Smooth muscle cell (in vitro differentiated cells): ENCODE results near the gene PIK3R1. TPM values are rescaled to one million over a fixed set of nuclear protein-coding genes. Genes with fewer than 3 reads are reported as not detected.

ENCODE experiments used
- DNase-seq: peaks from one replicate; lab custom pipeline; 2025; ENCODE audit not compliant: unreplicated experiment; lab: John Stamatoyannopoulos, UW
- H2AFZ ChIP-seq: fragments of 200-600 bp; sonication (generic); 2 replicates; pipeline ENCODE4 v1.6.0; 2016; ENCODE audit warnings: antibody characterized with exemption, low read depth, mild to moderate bottlenecking
- H3F3A ChIP-seq: fragments of 200-600 bp; sonication (generic); 2 replicates; pipeline ENCODE4 v1.6.0; 2017; ENCODE audit warnings: antibody characterized with exemption, low read depth
- H3K27ac ChIP-seq: fragments of 200-600 bp; sonication (generic); 2 replicates; pipeline ENCODE4 v1.5.1; 2016; ENCODE audit warnings: low read depth, mild to moderate bottlenecking
- H3K27me3 ChIP-seq: fragments of 200-600 bp; sonication (generic); 2 replicates; pipeline ENCODE4 v1.6.1; 2016; ENCODE audit warnings: low read depth, mild to moderate bottlenecking
- H3K36me3 ChIP-seq: fragments of 200-600 bp; sonication (generic); 2 replicates; pipeline ENCODE4 v1.5.1; 2016; ENCODE audit warnings: low read depth
- H3K4me1 ChIP-seq: fragments of 200-600 bp; sonication (generic); 2 replicates; pipeline ENCODE4 v1.5.1; 2016; ENCODE audit warnings: low read depth
- H3K4me2 ChIP-seq: fragments of 200-600 bp; sonication (generic); 2 replicates; pipeline ENCODE4 v1.6.0; 2016; ENCODE audit warnings: mild to moderate bottlenecking
- H3K4me3 ChIP-seq: fragments of 200-600 bp; sonication (generic); 2 replicates; pipeline ENCODE4 v1.5.1; 2016; ENCODE audit warnings: mild to moderate bottlenecking
- H3K79me2 ChIP-seq: fragments of 200-600 bp; sonication (generic); 2 replicates; pipeline ENCODE4 v1.6.0; 2016; ENCODE audit warnings: low read depth, mild to moderate bottlenecking
- H3K9ac ChIP-seq: fragments of 200-600 bp; sonication (generic); 2 replicates; pipeline ENCODE4 v1.6.0; 2016; ENCODE audit warnings: low read depth
- H3K9me3 ChIP-seq: fragments of 200-600 bp; sonication (generic); replicated peaks from 2 replicates; pipeline ENCODE4 v1.5.1; 2016; ENCODE audit warnings: low read depth
- H4K20me1 ChIP-seq: fragments of 200-600 bp; sonication (generic); 2 replicates; pipeline ENCODE4 v1.6.0; 2016; ENCODE audit warnings: low read depth
- WGBS: methylation state at CpG from one replicate; pipeline ENCODE4 v1.1.7; 2016; ENCODE audit warnings: low lambda C conversion rate; 5-methylcytosine and 5-hydroxymethylcytosine counted together
- polyA plus RNA-seq: library from polyadenylated mRNA; unstranded; fragments of >200 nt; fragmentation: Nextera tagmentation; extraction: Ambion mirVana; gene quantifications from 2 replicates; pipeline ENCODE4 v1.2.1, GENCODE V29; 2016
- total RNA-seq: library from RNA; depleted of rRNA; stranded (reverse); fragments of >200 nt; gene quantifications from 2 replicates; pipeline ENCODE4 v1.2.3, GENCODE V29; 2014
- TF ChIP-seq, protein P1 (sequence below): fragments of 200-600 bp; sonication (generic); IDR thresholded peaks from 2 replicates; pipeline ENCODE4 v1.5.1; 2017; ENCODE audit warnings: borderline replicate concordance, mild to moderate bottlenecking, antibody characterized with exemption; ENCODE audit not compliant: insufficient read depth, poor library complexity, severe bottlenecking

Gene PIK3R1
- total and polyA plus RNA-seq, 2 experiments from 2014 or later, result 5.3 to 63.6 TPM

DNA sequence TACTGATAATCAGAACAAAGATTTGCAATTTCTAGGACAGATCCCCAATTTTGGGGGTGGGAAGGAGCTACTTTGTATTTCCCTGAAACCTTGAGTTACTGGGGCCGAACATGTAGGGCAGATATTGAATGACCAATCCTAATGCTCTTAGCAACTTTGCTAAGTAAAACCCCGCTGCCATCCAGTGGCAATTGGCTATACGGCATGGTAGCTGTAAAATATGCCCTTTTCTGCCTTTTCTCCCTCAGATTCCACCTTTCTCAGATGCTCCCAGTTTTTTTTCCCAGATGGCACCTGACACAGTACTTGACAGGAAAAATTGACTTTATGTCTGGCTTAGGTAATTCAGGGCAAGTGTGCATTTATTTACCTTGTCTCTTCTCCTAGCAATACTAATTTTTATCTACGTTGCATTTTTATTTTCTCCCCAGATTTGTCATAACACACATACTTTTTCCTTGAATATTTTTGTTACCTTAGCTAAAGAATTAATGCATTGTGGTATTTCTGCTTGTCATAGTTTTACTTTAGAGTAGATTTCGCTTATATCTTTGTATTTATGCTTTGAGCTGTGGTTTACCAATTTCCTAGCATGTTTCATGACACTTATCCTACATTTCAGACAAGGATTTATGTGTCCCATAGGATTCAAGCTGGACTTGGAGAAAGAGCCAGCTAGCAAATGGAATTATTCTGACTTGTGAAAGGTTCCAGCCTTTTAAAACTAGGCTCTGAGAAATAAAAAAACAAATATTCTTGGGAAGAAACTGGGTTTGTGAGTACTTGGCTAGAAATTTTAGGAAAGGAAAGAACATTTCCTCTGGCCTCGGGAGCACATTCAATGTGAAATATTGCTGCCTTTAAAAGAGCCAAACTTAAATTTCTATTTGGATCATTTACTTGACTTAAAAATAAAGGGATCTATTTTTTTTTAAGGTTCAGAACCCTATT, 37.4 kb downstream of the PIK3R1 start:
- H3K27ac ChIP-seq, result no peak overlapping the region
- peaks cover 22% of the 10 kb centered on the region for H4K20me1 ChIP-seq
- 60% methylated on average over 6 of the region's 6 CpGs for WGBS
- no peak for DNase-seq
- peaks cover 20% of the 10 kb centered on the region for H3K79me2 ChIP-seq
- H3K9me3 ChIP-seq, result no peaks in the 10 kb centered on the region
- peak overlapping the region; percentile 50 for H3K4me2 ChIP-seq
- no peaks in the 10 kb centered on the region for H3F3A ChIP-seq
- H3K4me1 ChIP-seq, result peaks cover 17% of the 10 kb centered on the region
- H2AFZ ChIP-seq, result no peak overlapping the region
- no peaks in the 10 kb centered on the region for H3K27me3 ChIP-seq
- H3K4me3 ChIP-seq, result no peak overlapping the region
- TF ChIP-seq, protein P1, sequence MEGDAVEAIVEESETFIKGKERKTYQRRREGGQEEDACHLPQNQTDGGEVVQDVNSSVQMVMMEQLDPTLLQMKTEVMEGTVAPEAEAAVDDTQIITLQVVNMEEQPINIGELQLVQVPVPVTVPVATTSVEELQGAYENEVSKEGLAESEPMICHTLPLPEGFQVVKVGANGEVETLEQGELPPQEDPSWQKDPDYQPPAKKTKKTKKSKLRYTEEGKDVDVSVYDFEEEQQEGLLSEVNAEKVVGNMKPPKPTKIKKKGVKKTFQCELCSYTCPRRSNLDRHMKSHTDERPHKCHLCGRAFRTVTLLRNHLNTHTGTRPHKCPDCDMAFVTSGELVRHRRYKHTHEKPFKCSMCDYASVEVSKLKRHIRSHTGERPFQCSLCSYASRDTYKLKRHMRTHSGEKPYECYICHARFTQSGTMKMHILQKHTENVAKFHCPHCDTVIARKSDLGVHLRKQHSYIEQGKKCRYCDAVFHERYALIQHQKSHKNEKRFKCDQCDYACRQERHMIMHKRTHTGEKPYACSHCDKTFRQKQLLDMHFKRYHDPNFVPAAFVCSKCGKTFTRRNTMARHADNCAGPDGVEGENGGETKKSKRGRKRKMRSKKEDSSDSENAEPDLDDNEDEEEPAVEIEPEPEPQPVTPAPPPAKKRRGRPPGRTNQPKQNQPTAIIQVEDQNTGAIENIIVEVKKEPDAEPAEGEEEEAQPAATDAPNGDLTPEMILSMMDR, result peak; percentile 86
- no peak overlapping the region for H3K9ac ChIP-seq
- no peaks in the 10 kb centered on the region for H3K36me3 ChIP-seq

DNA sequence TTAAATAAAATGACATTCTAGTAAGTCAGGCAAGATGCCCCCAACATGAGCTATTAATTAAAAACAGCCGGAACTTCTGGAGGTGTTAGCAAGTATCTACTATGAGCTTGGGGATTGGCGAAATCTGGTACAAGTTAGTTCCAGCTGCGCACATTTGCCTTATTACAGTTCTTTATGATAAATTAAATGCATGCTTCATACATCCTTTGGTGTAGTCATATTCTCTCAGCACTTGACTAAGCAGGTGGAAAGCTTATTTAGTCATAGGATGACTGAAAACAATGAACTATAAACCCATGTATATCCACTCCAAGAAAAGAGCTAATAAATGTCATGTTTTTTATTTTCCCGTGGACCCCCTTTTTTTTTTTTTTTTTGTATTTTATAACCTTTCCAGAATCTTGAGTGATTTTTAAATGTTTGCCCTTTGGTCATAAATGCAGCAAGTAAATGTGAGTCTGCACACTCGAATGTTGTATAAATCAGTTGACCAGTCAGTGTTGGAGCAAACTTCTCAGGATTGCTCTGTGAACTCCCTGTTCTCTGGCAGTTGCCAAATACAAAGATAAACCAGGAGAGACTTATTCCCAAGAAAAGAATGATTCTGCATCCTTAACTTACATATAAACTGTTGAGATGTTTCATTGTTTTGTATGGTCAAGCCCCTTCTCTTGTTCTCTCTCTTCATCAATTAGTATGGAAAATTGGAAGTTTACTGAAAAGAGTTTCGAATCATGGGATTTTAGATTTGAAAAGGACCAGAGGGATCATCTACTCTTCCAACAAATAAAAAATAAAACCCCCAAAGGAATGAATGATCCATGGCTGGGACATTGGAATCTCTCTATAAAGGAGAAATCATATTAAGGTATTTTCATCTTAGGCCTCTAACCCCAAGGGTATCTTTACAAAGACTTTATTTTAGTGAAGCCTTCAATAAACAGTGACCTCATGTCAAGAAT, 38.3 kb downstream of the PIK3R1 start:
- H3K4me1 ChIP-seq, result peaks cover 17% of the 10 kb centered on the region
- H3K9me3 ChIP-seq, result no peaks in the 10 kb centered on the region
- H3F3A ChIP-seq, result no peaks in the 10 kb centered on the region
- H3K27ac ChIP-seq, result no peak overlapping the region
- H3K27me3 ChIP-seq, result no peaks in the 10 kb centered on the region
- WGBS, result 93% methylated on average over 6 of the region's 6 CpGs
- no peak for DNase-seq
- H4K20me1 ChIP-seq, result peaks cover 28% of the 10 kb centered on the region
- peaks cover 22% of the 10 kb centered on the region for H3K79me2 ChIP-seq
- H3K4me3 ChIP-seq, result no peak overlapping the region
- no peak overlapping the region for H2AFZ ChIP-seq
- no peak overlapping the region for H3K4me2 ChIP-seq
- no peaks in the 10 kb centered on the region for H3K36me3 ChIP-seq
- TF ChIP-seq, protein P1, result no peak
- H3K9ac ChIP-seq, result no peak overlapping the region

DNA sequence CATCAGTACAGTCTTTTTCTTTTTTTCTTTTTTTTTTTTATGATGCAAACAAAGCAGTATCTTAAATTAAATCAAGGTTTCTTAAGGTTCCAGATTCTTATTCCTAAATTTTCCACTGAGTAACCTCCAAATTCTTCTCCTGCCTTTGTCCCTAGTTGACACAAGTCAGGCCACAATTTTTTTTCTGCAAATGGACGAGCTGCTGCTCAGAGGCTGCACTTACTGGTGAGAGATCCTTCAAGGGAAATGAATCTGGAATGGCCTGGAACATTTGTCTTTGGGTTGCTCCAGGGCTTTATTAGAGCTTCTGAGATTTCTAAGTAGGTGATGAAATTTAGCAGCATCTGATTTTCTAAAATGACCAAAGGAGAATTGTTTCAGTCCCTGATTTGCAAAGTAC, 39.3 kb downstream of the PIK3R1 start:
- TF ChIP-seq, protein P1, result no peak
- peaks cover 24% of the 10 kb centered on the region for H3K79me2 ChIP-seq
- no peaks in the 10 kb centered on the region for H3F3A ChIP-seq
- no peak overlapping the region for H3K27ac ChIP-seq
- H4K20me1 ChIP-seq, result peaks cover 28% of the 10 kb centered on the region
- H2AFZ ChIP-seq, result no peak overlapping the region
- H3K9ac ChIP-seq, result no peak overlapping the region
- no peak overlapping the region for H3K4me3 ChIP-seq
- no peaks in the 10 kb centered on the region for H3K27me3 ChIP-seq
- no peaks in the 10 kb centered on the region for H3K36me3 ChIP-seq
- H3K4me2 ChIP-seq, result no peak overlapping the region
- 80% methylated on average over 1 of the region's 1 CpG for WGBS
- no peak for DNase-seq
- peaks cover 17% of the 10 kb centered on the region for H3K4me1 ChIP-seq
- no peaks in the 10 kb centered on the region for H3K9me3 ChIP-seq
